Activated naive CD8-positive, alpha-beta T cell treated with anti-CD3 and anti-CD28 coated beads, Interleukin-2, amount 10 ng/mL, durations not matched to agents 7 days and 5 days (primary cell): ENCODE results near the gene PPIP5K2. TPM values are rescaled to one million over a fixed set of nuclear protein-coding genes. Genes with fewer than 3 reads are reported as not detected.

ENCODE experiments used
- ATAC-seq: fragments of 150-1000 bp; cut with Tn5 transposase; one replicate; pipeline ENCODE4 v1.10.0; 2021; ENCODE audit warnings: low read depth, moderate library complexity
- POLR2A ChIA-PET: fragments of 350-600 bp; sonication (Branson Sonifier 250); formaldehyde crosslinking; loops from one replicate; lab custom pipeline; 2021; ENCODE audit warnings: antibody characterized with exemption; lab: Charles Lee
- DNase-seq: peaks from one replicate; pipeline ENCODE4 v3.0.0; 2021
- H3K27ac Mint-ChIP-seq: one replicate; pipeline ENCODE4 v1.8.0; 2022; ENCODE audit warnings: mild to moderate bottlenecking, mixed read lengths
- H3K27me3 Mint-ChIP-seq: one replicate; pipeline ENCODE4 v1.8.0; 2022; ENCODE audit warnings: mild to moderate bottlenecking, moderate library complexity, mixed read lengths
- H3K36me3 Mint-ChIP-seq: one replicate; pipeline ENCODE4 v1.8.0; 2021; ENCODE audit warnings: mild to moderate bottlenecking, mixed read lengths
- H3K4me1 Mint-ChIP-seq: one replicate; pipeline ENCODE4 v1.8.0; 2021; ENCODE audit warnings: mixed read lengths
- H3K4me3 Mint-ChIP-seq: one replicate; pipeline ENCODE4 v1.8.0; 2022; ENCODE audit warnings: mild to moderate bottlenecking, moderate library complexity, mixed read lengths
- H3K9me3 Mint-ChIP-seq: one replicate; pipeline ENCODE4 v1.8.0; 2021; ENCODE audit warnings: mixed read lengths
- total RNA-seq, 2 experiments: library from RNA; stranded (reverse); gene quantifications; one replicate each; pipeline ENCODE4 v1.2.3, GENCODE V29; 2021

Gene PPIP5K2
- total RNA-seq, 2 experiments from 2014 or later = 63.0 to 67.1 TPM

DNA sequence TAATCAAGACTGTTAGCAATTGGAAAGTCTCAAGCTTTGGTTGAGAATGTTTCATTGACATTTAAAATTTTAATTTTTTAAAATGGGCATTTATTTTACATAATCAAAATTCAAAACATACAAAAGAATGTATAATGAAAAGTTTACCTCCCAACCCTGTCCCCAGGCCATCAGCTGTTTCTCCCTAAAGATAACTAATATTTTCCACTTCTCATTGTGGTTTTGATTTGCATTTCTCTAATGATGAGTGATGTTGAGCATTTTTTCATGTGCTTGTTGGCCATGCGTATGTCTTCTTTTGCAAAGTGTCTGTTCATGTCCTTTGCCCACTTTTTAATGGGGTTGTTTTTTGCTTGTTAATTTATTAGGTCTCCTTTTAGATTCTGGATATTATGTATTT, 127.0 kb downstream of the PPIP5K2 start:
- H3K4me3 Mint-ChIP-seq = no peak overlapping the region
- no peaks in the 10 kb centered on the region for H3K9me3 Mint-ChIP-seq
- H3K27ac Mint-ChIP-seq = no peak overlapping the region
- no peak for ATAC-seq
- H3K36me3 Mint-ChIP-seq = peaks cover 3% of the 10 kb centered on the region
- peaks cover 11% of the 10 kb centered on the region for H3K4me1 Mint-ChIP-seq
- DNase-seq = no peak
- H3K27me3 Mint-ChIP-seq = peaks cover 79% of the 10 kb centered on the region
- POLR2A ChIA-PET = no interaction called here

DNA sequence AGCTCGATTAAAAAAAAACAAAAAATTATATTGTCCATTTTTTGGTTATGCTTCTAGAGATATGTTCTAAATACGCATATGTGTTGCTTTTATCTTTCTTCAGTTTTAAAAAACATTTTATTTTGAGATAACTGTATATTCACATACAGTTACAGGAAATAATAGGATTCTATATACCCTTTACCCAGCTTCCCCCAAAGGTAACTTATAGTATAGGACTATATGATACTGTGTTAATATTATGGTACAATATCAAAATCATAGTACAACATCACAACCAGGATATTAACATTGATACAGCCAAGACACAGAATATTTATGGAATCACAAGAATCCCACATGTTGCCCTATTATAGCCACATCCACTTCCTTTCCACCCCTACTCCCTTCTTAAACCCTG, 129.0 kb downstream of the PPIP5K2 start:
- Mint-ChIP-seq H3K27me3 (peaks cover 67% of the 10 kb centered on the region), H3K9me3 (no peaks in the 10 kb centered on the region), H3K4me3 (no peak overlapping the region)

DNA sequence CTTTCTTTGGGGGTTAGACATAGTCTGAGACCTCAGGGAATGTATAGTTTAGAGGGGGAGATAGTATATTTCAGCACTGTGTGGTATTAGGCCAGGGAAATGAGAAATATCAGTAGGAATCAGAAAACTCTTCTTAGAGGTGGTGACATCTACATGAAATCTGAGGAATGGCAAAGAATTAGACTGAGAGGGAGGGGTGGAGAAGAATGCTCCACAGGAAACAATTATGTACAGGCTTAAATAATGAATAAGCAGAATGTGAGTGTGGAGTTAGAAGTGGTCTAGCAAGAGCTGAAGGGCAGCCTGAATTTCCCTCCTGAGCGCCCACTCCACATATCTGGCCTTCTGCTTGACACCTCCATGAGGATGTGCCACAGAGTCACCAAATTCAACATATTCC, 134.8 kb downstream of the PPIP5K2 start:
- no peak for DNase-seq
- no peak overlapping the region for H3K27ac Mint-ChIP-seq
- POLR2A ChIA-PET = no interaction called here
- no peaks in the 10 kb centered on the region for H3K36me3 Mint-ChIP-seq
- H3K4me1 Mint-ChIP-seq = peaks cover 2% of the 10 kb centered on the region
- peaks cover 46% of the 10 kb centered on the region for H3K27me3 Mint-ChIP-seq
- ATAC-seq = no peak
- no peak overlapping the region for H3K4me3 Mint-ChIP-seq
- H3K9me3 Mint-ChIP-seq = no peaks in the 10 kb centered on the region

More for the DNA sequence above, 129.0 kb downstream of the PPIP5K2 start:
- Mint-ChIP-seq H3K27ac (no peak overlapping the region), H3K4me1 (peaks cover 11% of the 10 kb centered on the region), H3K36me3 (peaks cover 3% of the 10 kb centered on the region)
- DNase-seq = no peak
- no peak for ATAC-seq
- POLR2A ChIA-PET = no interaction called here

DNA sequence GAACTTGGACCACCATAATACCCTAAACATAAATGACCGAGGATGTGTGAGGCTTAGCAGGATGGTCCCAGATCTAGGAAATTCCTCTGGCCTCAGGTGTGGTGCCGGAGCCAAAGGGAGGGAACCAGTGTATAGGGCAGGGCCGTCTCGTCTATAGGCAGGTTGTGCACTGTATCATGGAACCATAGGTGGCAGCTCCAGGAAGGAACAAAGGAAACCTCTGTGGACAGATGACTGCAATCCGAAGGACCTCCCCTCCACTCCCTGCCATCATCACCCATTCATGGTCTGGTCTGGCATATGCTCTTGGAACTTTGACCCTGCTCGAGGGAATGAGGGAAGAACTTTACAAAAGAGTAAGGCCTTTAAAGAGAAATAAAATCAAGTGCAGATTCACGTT, 135.6 kb downstream of the PPIP5K2 start:
- Mint-ChIP-seq H3K4me1 (peaks cover 6% of the 10 kb centered on the region), H3K9me3 (no peaks in the 10 kb centered on the region), H3K36me3 (no peaks in the 10 kb centered on the region), H3K27me3 (peaks cover 45% of the 10 kb centered on the region), H3K27ac (no peak overlapping the region), H3K4me3 (no peak overlapping the region)
- DNase-seq = no peak
- POLR2A ChIA-PET = no interaction called here
- ATAC-seq = no peak

DNA sequence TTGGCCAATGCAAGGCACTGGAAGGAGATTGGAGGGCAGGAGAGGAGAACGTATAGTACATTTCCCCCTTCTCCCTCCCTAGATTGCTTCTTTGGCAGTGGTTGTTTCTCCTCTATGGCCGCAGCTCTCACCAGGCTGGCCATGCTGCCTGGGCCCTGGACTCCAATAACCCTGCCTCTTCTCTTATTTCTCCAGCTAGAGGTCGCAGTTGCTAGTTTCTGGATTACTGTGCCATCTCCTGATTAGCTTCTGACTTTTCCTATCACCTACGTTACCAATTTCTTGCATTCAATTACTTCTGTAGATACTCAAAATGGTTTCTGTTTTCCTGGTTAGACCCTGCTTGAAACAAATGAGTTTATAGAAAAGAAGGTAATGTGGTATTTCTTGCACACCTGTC, 136.1 kb downstream of the PPIP5K2 start:
- H3K27ac Mint-ChIP-seq = no peak overlapping the region
- H3K4me1 Mint-ChIP-seq = peaks cover 10% of the 10 kb centered on the region
- no peaks in the 10 kb centered on the region for H3K9me3 Mint-ChIP-seq
- no peak overlapping the region for H3K4me3 Mint-ChIP-seq
- H3K36me3 Mint-ChIP-seq = no peaks in the 10 kb centered on the region
- DNase-seq (no peak), ATAC-seq (no peak)
- POLR2A ChIA-PET = no interaction called here
- peaks cover 44% of the 10 kb centered on the region for H3K27me3 Mint-ChIP-seq

DNA sequence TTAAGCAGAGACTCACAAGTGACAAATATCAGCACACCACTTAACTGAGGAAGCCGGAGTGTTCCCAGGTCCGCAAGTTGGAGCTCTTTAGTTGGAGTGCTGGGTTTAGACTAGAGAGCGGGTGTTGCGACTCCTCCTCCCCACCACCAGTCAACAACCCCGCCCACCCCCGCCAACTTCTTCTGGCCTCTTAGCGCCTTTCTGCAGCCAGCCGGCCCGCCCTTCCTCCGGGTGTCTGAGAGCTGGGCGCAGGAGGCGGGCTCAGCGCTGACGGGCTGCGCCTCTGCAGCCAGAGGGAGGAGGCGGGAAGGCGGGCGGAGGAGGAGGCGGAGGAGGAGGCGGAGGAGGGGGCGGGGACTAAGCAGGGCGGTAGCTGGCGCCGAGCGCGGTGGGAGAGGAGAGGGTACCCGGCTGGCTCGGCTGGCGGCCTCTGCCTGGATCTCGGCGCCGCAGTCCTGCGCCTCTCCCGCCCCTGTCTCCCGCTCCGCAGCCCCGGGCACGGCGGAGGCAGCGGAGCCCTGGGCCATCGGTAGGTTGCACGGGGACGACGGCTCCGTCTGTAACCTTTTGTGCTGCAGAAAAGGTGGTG, 138.4 kb downstream of the PPIP5K2 start, which contains the start of gene MACIR:
Gene MACIR, plus strand, starts transcription at position 396 of the 589 bp plus-strand sequence. CDS start 17,157 bp downstream, outside the sequence.
- DNase-seq (peak; percentile 93), ATAC-seq (peak; percentile 98)
- peaks cover 14% of the 10 kb centered on the region for H3K4me1 Mint-ChIP-seq
- POLR2A ChIA-PET = interaction anchor here (0.8 to 2.8 kb wide), 5 partner anchors 9 to 147 kb away, joined by 3 to 21 read pairs (median 4); partner anchors contain the start of genes GIN1 and PPIP5K2
- H3K4me3 Mint-ChIP-seq = peak within 1 kb of the TSS; percentile 87
- H3K27me3 Mint-ChIP-seq = peaks cover 40% of the 10 kb centered on the region
- peak within 1 kb of the TSS; percentile 72 for H3K27ac Mint-ChIP-seq
- H3K36me3 Mint-ChIP-seq = no peaks in the 10 kb centered on the region
- H3K9me3 Mint-ChIP-seq = no peaks in the 10 kb centered on the region

DNA sequence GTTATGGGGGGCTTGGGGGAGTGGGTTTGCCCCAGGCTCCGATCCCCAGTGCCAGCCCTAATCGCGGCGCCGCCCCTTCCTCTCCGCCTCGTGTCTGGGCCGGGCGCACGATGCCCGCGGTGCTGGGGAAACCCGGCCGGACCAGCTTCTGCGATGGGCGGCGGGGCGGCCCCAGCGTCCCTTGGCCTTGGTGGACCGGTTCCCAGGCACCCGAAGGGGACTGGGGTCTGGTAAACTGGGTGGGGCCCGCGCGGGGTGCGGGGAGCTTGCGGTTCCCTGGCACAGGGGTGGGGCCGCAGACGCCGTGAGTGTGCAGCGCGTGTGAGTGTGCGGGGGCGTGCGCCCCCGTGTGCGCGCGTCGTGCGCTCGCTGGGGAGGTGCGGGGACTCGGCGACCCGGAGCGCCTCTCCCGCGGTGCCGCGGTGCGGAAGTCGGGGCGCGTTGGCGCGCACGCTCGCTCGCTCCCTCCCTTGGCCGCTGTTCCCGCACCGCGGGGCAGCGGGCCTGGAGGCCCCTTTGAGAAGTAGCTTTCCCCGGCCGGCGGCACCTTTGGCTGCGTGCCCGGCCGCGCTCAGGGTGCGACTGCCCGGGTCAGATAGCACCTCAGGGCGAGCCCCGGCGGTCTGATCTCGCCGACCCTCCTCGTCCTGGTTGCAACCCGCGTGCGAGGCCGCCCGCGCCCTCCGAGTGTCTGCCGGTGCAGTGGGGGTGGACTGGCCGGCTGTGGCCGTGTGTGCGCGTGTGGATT, 139.0 kb downstream of the PPIP5K2 start:
- peak; percentile 76 for DNase-seq
- peak; percentile 37 for ATAC-seq
- Mint-ChIP-seq H3K27ac (peak overlapping the region; percentile 57), H3K36me3 (no peaks in the 10 kb centered on the region), H3K27me3 (peaks cover 40% of the 10 kb centered on the region), H3K4me3 (peak overlapping the region; percentile 87), H3K4me1 (peaks cover 14% of the 10 kb centered on the region), H3K9me3 (no peaks in the 10 kb centered on the region)
- POLR2A ChIA-PET = interaction anchor here (0.6 to 2.8 kb wide), 7 partner anchors 9 to 148 kb away, joined by 3 to 21 read pairs (median 5); partner anchors contain the start of genes GIN1 and PPIP5K2

DNA sequence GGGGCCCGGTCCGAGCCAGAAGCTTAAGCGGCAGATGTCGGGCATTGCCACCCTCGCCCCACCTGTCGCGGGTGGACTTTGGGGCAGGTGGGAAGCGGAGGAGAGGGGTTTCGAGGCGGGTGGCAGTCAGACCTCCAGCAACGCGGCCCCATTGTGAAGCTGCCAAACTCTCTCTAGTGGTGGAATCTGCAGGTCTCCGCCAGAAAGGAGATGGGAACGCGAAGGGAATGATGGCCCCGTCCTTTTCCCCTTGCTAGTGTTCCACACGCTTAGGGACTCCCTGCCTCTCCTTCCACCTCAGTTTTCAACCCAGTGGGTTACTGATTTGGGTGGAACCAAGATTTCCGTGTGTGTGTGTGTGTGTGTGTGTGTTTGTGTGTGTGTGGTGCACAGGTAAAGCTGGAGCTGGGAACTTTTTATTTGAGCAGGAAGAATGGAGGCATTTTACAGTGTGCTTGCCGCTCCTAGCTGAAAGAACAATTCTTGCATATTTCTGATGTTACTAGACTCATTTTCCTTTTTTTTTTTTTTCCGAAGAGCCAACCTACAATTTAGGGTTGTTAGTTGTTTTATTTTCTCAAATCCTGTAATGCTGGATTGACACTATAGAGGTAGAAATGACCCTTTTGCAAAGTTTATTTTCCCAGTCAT, 139.7 kb downstream of the PPIP5K2 start:
- Mint-ChIP-seq H3K9me3 (no peaks in the 10 kb centered on the region), H3K36me3 (no peaks in the 10 kb centered on the region), H3K27ac (peak overlapping the region; percentile 34), H3K4me3 (peak overlapping the region; percentile 87), H3K4me1 (peaks cover 14% of the 10 kb centered on the region), H3K27me3 (peaks cover 37% of the 10 kb centered on the region)
- ATAC-seq (no peak), DNase-seq (no peak)
- POLR2A ChIA-PET = interaction anchor here (1.7 to 2.8 kb wide), 3 partner anchors 71 to 148 kb away, joined by 5 to 21 read pairs (median 6); partner anchors contain the start of genes GIN1 and PPIP5K2

DNA sequence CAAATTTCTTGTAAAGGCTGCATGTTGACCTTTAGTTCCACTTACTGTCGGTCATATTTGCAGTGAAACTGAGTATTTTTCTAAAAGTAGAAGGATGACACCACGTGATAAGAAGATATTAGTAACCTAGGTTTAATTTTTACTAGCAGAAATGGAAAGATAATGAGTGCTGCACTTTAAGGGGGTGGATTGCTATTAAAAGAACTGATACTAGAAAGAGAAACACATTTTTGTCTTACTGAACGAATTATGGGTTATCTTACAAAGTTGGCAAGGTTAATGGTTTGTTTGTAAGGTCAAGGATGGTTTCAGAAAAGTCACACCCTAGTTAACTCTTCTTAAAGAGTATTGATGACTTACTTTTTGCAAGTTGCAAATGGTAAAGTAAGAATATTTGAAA, 140.8 kb downstream of the PPIP5K2 start:
- Mint-ChIP-seq H3K36me3 (peaks cover 2% of the 10 kb centered on the region), H3K4me1 (peaks cover 14% of the 10 kb centered on the region), H3K9me3 (no peaks in the 10 kb centered on the region), H3K27ac (no peak overlapping the region), H3K27me3 (peaks cover 28% of the 10 kb centered on the region), H3K4me3 (no peak overlapping the region)
- POLR2A ChIA-PET = no interaction called here
- no peak for DNase-seq
- ATAC-seq = no peak

Other genes with a start within 250 kb of the PPIP5K2 start
- 10 to 100 TPM; 10.3 to 10.7 TPM for gene GIN1, start 163 bp upstream of the PPIP5K2 start, total RNA-seq
- 1 to 10 TPM; 5.4 to 5.6 TPM for gene MACIR, start 138.5 kb downstream of the PPIP5K2 start, total RNA-seq